ENCODE results near the gene MYH9.
"Not testable (repeated sequence)": the region's sequence is repeated elsewhere in the genome, so short reads cannot be mapped to it uniquely, and the experiment has no call there.

DNA sequence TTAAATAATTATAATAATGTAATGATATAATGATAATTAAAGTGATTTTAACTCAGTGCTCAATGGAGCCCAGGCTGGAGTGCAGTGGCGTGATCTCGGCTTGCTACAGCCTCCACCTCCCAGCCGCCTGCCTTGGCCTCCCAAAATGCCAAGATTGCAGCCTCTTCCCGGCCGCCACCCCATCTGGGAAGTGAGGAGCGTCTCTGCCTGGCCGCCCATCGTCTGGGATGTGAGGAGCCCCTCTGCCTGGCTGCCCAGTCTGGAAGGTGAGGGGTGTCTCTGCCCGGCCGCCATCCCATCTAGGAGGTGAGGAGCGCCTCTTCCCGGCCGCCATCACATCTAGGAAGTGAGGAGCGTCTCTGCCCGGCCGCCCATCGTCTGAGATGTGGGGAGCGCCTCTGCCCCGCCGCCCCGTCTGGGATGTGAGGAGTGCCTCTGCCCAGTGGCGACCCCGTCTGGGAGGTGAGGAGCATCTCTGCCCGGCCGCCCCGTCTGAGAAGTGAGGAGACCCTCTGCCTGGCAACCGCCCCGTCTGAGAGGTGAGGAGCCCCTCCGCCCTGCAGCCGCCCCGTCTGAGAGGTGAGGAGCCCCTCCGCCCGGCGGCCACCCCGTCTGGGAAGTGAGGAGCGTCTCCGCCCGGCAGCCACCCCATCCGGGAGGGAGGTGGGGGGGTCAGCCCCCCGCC is 97.2 kb downstream of the MYH9 start:
- TF ChIP-seq, protein P1, sequence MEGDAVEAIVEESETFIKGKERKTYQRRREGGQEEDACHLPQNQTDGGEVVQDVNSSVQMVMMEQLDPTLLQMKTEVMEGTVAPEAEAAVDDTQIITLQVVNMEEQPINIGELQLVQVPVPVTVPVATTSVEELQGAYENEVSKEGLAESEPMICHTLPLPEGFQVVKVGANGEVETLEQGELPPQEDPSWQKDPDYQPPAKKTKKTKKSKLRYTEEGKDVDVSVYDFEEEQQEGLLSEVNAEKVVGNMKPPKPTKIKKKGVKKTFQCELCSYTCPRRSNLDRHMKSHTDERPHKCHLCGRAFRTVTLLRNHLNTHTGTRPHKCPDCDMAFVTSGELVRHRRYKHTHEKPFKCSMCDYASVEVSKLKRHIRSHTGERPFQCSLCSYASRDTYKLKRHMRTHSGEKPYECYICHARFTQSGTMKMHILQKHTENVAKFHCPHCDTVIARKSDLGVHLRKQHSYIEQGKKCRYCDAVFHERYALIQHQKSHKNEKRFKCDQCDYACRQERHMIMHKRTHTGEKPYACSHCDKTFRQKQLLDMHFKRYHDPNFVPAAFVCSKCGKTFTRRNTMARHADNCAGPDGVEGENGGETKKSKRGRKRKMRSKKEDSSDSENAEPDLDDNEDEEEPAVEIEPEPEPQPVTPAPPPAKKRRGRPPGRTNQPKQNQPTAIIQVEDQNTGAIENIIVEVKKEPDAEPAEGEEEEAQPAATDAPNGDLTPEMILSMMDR (IDR thresholded peaks at IDR 0.05): not testable (repeated sequence)
- not testable (repeated sequence) for TF ChIP-seq POLR2A (IDR thresholded peaks at IDR 0.05)

Measured in Peyer's patch (tissue), 4 donors.